Activated T-helper 1 cell treated with anti-CD3 and anti-CD28 coated beads, Interleukin-12 subunit alpha, Interleukin-12 subunit beta, Interleukin-2, Interleukin-4 antibody, amounts not matched to agents 30 ng/mL and 10 ng/mL and 1 ng/mL, durations not matched to agents 14 hours and 24 hours and 36 hours (primary cell): ENCODE results near the gene PFKP. TPM values are rescaled to one million over a fixed set of nuclear protein-coding genes. Genes with fewer than 3 reads are reported as not detected.
"Not testable (repeated sequence)": the region's sequence is repeated elsewhere in the genome, so short reads cannot be mapped to it uniquely, and the experiment has no call there.

Source experiments
- DNase-seq: peaks from one replicate; pipeline ENCODE4 v3.0.0; 2021; ENCODE audit warnings: low spot score
- H3K27ac Mint-ChIP-seq: one replicate; pipeline ENCODE4 v1.8.0; 2021; ENCODE audit warnings: mild to moderate bottlenecking, mixed read lengths
- H3K27me3 Mint-ChIP-seq: one replicate; pipeline ENCODE4 v1.8.0; 2022; ENCODE audit warnings: mild to moderate bottlenecking, moderate library complexity, mixed read lengths; ENCODE audit not compliant: insufficient read depth
- H3K36me3 Mint-ChIP-seq: one replicate; pipeline ENCODE4 v1.8.0; 2021; ENCODE audit warnings: low read depth, mixed read lengths
- H3K4me1 Mint-ChIP-seq: one replicate; pipeline ENCODE4 v1.8.0; 2021; ENCODE audit warnings: low read depth, mixed read lengths
- H3K4me3 Mint-ChIP-seq: one replicate; pipeline ENCODE4 v1.8.0; 2021; ENCODE audit warnings: mild to moderate bottlenecking, moderate library complexity, mixed read lengths
- H3K9me3 Mint-ChIP-seq: one replicate; pipeline ENCODE4 v1.8.0; 2021; ENCODE audit warnings: mixed read lengths
- intact Hi-C: fragments of 100-400 bp; cut with micrococcal nuclease; formaldehyde crosslinking; loops from one replicate; pipeline ENCODE4 v1.15.1; 2024
- total RNA-seq: library from RNA; stranded (reverse); gene quantifications from 2 replicates; pipeline ENCODE4 v1.2.3, GENCODE V29; 2022

Gene PFKP
- total RNA-seq, 1 donor from 2014 or later: 264 TPM

DNA sequence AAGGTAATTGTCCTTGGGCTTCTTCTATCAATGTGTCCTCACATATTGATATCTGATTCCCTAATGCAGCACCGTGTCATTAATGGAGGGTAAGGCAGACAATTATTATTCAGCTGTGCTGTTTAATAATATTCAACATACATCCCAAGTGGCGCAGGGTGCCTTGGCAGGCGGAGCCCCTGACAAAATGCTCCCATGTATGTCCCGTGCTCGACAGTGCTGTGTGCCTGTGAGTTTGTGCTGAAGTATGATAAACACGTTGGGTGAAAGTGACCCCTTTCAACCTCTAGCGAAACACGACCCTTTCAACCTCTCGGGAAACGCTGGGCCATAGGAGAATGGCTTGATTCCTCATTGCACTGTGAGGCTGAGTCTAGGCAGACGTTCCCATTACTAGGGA, 31.3 kb downstream of the PFKP start:
- peaks cover 42% of the 10 kb centered on the region for H3K4me1 Mint-ChIP-seq
- H3K27ac Mint-ChIP-seq: no peak overlapping the region
- no peak for DNase-seq
- H3K4me3 Mint-ChIP-seq: no peak overlapping the region
- intact Hi-C loops: loop anchor here (5.0 to 10.0 kb wide), 4 partner anchors 369 to 1556 kb away; no protein-coding TSS in a partner anchor
- H3K27me3 Mint-ChIP-seq: no peaks in the 10 kb centered on the region
- peaks cover 54% of the 10 kb centered on the region for H3K36me3 Mint-ChIP-seq
- H3K9me3 Mint-ChIP-seq: no peaks in the 10 kb centered on the region

DNA sequence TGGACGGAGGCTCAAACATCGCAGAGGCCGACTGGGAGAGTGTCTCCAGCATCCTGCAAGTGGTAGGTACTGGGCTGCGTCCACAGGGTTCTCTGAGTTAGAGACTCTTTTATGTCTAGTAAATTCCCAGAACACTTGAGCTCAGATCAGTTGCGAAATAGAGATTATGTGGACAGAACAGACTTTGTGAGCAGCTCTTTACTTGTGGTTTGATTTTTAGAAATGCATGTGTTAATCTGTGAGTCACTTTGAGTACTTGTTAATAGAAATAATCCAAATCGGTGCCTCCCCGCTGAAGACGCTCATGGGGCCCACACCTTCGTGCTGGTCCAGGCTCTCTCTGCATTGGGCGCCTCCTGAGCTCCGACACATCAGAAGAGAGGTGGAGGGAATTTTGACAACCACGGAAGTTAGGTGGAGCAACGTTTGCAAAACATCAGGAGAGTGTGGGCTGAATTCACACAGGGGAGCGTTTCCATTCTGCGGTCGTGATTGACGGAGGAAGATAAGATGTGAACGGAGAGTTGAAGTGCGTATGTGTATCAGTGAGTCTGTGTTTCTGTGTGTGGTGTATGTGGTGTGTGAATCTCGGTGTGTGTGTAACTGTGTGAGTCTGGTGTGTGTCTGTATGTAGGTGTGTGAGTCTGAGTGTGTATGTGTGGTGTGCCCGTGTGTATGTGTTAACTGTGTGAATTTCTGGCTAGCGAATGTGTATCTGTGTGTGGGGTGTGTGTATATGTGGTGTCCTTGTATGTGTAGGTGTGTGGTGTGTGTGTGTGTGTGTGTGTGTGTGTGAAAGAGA, 32.1 kb downstream of the PFKP start:
- H3K4me1 Mint-ChIP-seq: peaks cover 34% of the 10 kb centered on the region
- H3K9me3 Mint-ChIP-seq: no peaks in the 10 kb centered on the region
- no peak overlapping the region for H3K4me3 Mint-ChIP-seq
- intact Hi-C loops: loop anchor here (5.0 to 10.0 kb wide), 4 partner anchors 368 to 1555 kb away; no protein-coding TSS in a partner anchor
- peak overlapping the region; percentile 56 for H3K27ac Mint-ChIP-seq
- H3K27me3 Mint-ChIP-seq: no peaks in the 10 kb centered on the region
- no peak for DNase-seq
- peaks cover 53% of the 10 kb centered on the region for H3K36me3 Mint-ChIP-seq

DNA sequence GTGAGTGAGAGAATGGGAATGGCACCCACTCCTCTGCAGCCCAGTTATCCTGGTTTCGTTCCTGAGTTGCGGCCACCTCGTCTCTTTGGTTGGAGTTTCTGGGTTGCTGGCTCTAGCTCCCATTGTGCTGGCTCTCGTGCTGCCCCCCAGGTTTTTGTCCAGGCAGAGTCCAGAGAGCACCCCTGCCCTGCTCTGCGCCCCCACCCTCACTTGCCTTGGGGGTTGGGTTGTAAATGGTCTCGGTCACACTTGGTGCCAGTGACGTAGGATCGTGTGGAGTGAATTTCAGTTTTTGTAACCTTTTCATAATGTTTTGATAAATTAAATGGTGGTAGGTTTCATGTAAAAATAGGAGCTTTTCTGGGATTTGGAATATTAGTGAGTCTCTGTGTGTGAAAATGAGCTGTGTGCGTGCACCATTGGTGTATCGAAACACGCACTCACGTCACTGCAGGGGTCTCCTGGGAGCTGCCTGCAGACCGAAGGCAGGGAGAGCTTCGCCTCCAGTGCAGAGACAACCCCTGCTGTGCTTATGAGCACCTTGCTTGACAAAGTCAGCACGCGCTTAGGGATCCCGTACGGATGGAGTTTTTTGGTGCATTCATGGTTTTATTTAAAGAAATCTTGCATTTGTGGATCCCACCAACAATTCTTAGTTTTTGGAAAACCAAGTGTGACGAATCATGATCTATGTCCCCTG, 32.9 kb downstream of the PFKP start:
- intact Hi-C loops: no loop called here
- Mint-ChIP-seq H3K4me1 (peaks cover 27% of the 10 kb centered on the region), H3K27me3 (no peaks in the 10 kb centered on the region), H3K27ac (peak overlapping the region; percentile 56), H3K4me3 (no peak overlapping the region), H3K9me3 (no peaks in the 10 kb centered on the region), H3K36me3 (peaks cover 52% of the 10 kb centered on the region)
- no peak for DNase-seq

DNA sequence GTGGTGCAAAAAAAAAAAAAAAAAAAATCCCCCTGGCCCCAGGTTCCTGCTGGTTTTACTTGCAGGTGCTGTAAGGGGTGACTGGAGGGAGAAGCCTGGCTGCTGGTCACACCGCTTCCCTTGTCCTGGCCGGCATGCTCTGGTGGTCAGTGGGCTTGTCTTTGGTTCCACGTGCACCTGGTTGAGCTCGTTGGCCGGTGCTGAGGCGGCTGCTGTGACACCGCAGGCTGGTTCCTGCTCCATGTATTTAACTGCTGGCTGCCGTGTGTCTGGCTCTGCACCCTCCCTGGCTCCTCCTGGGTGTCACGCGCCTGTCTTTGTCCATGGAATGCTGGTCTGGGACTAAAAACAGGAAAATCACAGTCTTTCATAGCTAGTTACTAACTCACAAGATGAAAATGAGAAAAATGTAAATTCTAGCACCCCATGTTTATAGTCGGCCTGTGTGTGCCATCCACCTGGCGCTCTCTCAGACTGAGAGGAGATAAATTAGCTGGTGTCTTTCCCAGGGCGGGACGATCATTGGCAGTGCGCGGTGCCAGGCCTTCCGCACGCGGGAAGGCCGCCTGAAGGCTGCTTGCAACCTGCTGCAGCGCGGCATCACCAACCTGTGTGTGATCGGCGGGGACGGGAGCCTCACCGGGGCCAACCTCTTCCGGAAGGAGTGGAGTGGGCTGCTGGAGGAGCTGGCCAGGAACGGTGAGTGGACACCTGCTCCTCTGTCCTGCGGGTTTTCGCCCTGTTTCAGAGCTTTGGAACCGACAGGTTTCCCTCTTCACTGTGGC, 33.7 kb downstream of the PFKP start:
- intact Hi-C loops: no loop called here
- DNase-seq: no peak
- peaks cover 50% of the 10 kb centered on the region for H3K36me3 Mint-ChIP-seq
- no peaks in the 10 kb centered on the region for H3K9me3 Mint-ChIP-seq
- H3K4me1 Mint-ChIP-seq: peaks cover 19% of the 10 kb centered on the region
- no peaks in the 10 kb centered on the region for H3K27me3 Mint-ChIP-seq
- no peak overlapping the region for H3K4me3 Mint-ChIP-seq
- H3K27ac Mint-ChIP-seq: no peak overlapping the region

DNA sequence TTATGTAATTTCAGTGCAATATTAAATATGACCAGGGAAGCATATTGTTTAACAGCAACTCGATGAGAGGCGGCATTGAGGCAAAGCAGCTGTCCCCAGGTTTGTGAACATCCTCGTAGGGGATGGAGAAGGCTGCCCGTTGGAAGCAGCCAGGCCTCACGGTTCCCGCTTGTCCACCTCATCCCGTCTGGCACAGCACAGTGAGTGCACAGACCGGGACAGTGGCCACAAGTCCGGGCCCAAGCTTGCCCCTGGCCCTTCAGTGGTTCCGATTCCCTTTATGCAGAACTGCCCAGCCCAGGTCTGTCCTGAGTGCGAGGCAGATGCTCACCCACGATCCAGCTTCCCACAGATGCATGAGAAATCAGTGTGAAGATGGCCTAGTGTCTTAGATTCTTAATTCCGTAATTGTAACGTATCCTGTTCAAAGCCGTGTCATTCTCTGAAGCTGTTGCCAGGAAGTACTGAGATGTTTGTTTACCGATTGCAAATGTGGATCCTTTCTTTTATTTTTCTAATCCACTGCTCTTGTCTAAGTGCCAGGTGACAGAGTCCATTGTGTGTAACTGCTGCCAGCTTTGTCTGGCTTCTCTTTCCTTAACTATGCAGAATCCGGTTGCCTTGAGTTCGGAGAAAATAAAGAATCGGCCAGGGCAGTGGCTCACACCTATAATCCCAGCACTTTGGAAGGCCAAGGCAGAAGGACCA, 35.5 kb downstream of the PFKP start:
- H3K9me3 Mint-ChIP-seq: no peaks in the 10 kb centered on the region
- H3K4me1 Mint-ChIP-seq: peaks cover 8% of the 10 kb centered on the region
- no peak overlapping the region for H3K27ac Mint-ChIP-seq

DNA sequence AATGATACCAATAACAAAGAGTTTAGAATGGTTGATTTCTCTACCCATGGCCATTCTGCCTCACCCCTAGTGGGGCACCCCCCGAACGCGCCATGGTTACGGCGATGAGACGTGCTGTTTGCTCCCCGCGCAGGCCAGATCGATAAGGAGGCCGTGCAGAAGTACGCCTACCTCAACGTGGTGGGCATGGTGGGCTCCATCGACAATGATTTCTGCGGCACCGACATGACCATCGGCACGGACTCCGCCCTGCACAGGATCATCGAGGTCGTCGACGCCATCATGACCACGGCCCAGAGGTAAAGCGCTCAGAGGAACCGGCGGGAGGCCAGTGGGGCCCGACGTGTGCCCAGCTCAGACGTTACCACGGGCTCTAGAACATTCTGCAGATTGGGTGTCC, 36.3 kb downstream of the PFKP start:
- Mint-ChIP-seq H3K4me1 (peaks cover 8% of the 10 kb centered on the region), H3K4me3 (no peak overlapping the region), H3K36me3 (peaks cover 63% of the 10 kb centered on the region), H3K27ac (no peak overlapping the region), H3K27me3 (no peaks in the 10 kb centered on the region), H3K9me3 (no peaks in the 10 kb centered on the region)
- no peak for DNase-seq
- intact Hi-C loops: no loop called here

More for the DNA sequence above, 35.5 kb downstream of the PFKP start:
- peaks cover 57% of the 10 kb centered on the region for H3K36me3 Mint-ChIP-seq
- DNase-seq: no peak
- no peaks in the 10 kb centered on the region for H3K27me3 Mint-ChIP-seq
- no peak overlapping the region for H3K4me3 Mint-ChIP-seq
- intact Hi-C loops: no loop called here

DNA sequence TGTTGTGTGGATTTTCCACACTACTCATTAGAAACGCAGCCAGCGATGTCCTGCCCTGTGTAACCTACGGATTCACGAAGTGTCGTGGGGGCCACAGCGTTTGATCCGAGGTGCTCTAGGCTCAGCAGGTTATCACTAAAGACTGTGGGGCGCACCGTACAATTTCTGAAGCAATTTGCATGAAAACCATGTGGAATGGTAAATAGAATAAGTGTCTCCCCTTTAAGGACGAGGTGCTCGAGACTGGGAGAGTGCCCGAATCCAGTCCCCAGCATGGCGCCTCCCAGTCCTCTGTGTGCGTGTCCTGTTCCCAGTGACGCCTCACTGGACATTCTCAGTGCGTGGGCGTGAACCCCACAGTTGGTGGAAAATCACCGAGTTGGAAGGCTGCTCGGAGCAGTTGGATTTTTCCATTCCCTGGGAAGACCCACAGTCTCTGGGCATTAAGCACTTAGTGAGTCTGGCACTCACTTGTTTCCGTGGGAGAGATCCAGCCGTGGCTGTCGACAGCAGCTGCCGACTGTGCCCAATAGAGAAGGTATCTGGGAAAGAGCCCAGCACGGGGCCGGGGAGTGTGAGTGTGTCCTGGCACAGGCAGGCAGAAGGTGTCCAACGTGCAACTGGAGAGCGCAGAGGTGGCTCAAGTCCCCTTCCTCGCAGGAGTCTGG, 37.0 kb downstream of the PFKP start:
- no peaks in the 10 kb centered on the region for H3K9me3 Mint-ChIP-seq
- H3K36me3 Mint-ChIP-seq: peaks cover 64% of the 10 kb centered on the region
- H3K27me3 Mint-ChIP-seq: no peaks in the 10 kb centered on the region
- intact Hi-C loops: no loop called here
- DNase-seq: no peak
- no peak overlapping the region for H3K27ac Mint-ChIP-seq
- no peak overlapping the region for H3K4me3 Mint-ChIP-seq
- H3K4me1 Mint-ChIP-seq: peaks cover 6% of the 10 kb centered on the region

DNA sequence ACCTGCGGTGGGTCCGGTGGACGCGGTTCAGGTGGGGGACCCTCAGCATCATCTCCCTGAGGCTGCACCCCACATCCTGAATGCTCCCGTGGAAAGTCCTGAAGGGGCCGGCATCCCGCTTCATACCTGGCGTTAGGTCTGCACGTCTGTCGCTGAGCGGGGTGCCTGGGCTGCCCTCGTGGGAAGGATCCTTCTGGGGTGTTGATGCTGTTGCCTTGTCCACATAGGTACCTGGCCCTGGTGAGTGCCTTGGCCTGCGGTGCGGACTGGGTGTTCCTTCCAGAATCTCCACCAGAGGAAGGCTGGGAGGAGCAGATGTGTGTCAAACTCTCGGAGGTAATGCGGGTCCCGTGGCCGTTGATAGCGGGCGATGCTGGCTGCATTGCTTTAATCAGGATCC, 37.8 kb downstream of the PFKP start:
- DNase-seq: no peak
- Mint-ChIP-seq H3K27ac (no peak overlapping the region), H3K9me3 (no peaks in the 10 kb centered on the region), H3K27me3 (no peaks in the 10 kb centered on the region), H3K4me3 (no peak overlapping the region), H3K36me3 (peaks cover 61% of the 10 kb centered on the region), H3K4me1 (no peaks in the 10 kb centered on the region)
- intact Hi-C loops: no loop called here

DNA sequence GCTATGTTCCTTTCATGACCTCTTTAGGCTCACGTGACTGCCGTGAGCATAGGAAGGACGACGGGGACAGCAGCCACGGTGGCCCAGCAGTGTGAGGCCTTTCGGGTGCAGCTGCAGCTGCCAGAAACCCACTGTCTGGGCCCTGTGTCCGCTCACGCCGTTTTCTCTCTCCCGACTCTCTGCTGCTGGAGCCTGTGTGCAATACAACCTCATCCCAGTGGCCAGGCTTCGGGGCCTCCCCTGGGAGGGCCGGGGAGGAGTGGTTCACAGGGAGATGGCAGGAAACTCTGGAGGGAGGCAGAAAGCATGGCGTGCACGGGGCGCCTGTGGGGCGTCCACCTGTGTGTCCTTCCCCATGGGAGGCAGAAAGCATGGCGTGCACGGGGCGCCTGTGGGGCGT, 38.6 kb downstream of the PFKP start:
- Mint-ChIP-seq H3K9me3 (no peaks in the 10 kb centered on the region), H3K36me3 (peaks cover 62% of the 10 kb centered on the region), H3K27ac (no peak overlapping the region), H3K27me3 (no peaks in the 10 kb centered on the region), H3K4me1 (no peaks in the 10 kb centered on the region), H3K4me3 (no peak overlapping the region)
- intact Hi-C loops: no loop called here
- DNase-seq: no peak

DNA sequence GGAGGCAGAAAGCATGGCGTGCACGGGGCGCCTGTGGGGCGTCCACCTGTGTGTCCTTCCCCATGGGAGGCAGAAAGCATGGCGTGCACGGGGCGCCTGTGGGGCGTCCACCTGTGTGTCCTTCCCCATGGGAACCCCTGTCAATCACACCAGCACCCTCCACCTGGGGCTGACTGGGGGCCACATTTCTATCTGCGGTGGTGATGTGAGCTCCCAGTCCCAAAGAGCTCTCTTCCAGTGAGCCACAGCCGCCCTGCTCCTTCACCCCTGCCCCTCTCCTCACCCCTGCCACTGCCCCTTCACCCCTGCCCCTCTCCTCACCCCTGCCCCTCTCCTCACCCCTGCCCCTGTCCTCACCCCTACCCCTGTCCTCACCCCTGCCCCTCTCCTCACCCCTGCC, 39.0 kb downstream of the PFKP start:
- H3K4me1 Mint-ChIP-seq, H3K4me3 Mint-ChIP-seq, intact Hi-C loops, H3K27me3 Mint-ChIP-seq, H3K9me3 Mint-ChIP-seq, DNase-seq, H3K27ac Mint-ChIP-seq: not testable (repeated sequence)
- peaks cover 60% of the 10 kb centered on the region for H3K36me3 Mint-ChIP-seq

DNA sequence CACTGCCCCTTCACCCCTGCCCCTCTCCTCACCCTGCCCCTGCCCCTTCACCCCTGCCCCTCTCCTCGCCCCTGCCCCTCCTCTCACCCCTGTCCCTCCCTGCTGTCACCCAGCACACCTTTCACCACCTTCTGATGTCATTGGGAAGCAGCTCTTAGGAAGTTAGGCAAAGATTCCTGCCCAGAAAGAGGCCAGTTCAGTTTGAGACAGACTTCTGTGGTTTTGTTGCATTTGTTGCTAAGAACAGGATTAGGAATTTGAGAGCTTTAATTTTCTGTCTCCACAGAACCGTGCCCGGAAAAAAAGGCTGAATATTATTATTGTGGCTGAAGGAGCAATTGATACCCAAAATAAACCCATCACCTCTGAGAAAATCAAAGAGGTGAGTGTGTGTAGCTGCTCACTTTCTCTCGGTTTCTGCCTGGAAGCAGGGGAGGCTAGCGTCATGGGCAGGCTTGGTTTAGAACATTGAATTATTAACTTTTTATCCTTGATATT, 39.6 kb downstream of the PFKP start:
- no peaks in the 10 kb centered on the region for H3K4me1 Mint-ChIP-seq
- no peaks in the 10 kb centered on the region for H3K9me3 Mint-ChIP-seq
- H3K36me3 Mint-ChIP-seq: peaks cover 63% of the 10 kb centered on the region
- no peak for DNase-seq
- H3K27ac Mint-ChIP-seq: no peak overlapping the region
- intact Hi-C loops: no loop called here
- H3K4me3 Mint-ChIP-seq: no peak overlapping the region
- H3K27me3 Mint-ChIP-seq: no peaks in the 10 kb centered on the region

DNA sequence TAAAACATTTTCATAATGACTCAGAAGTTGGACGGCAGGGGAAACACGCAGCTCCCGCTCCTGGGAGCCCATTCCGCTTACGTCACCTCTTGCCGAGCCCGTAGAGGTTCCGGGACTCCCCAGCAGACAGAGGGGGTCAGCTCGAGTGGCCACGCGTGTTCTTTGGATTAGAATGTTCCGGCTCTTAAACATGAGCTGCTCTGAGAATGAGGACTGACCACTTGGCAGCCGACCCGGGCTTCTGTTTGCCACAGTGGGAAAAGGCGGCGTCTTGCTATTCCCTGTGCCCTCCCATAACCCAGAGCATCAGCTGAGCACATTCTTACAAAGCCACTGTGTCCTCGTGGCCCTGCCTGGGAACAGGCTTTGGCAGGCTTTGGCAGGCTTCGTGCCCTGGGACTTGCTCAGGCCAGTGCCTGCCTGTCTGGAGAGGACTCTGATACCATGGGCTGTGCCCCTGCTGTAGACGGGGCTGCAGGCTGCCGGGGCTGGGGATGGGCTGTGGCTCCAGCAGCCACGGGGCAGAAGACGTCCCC, 40.1 kb downstream of the PFKP start:
- no peaks in the 10 kb centered on the region for H3K4me1 Mint-ChIP-seq
- no peak for DNase-seq
- no peaks in the 10 kb centered on the region for H3K27me3 Mint-ChIP-seq
- no peak overlapping the region for H3K4me3 Mint-ChIP-seq
- peaks cover 62% of the 10 kb centered on the region for H3K36me3 Mint-ChIP-seq
- no peak overlapping the region for H3K27ac Mint-ChIP-seq
- intact Hi-C loops: no loop called here
- no peaks in the 10 kb centered on the region for H3K9me3 Mint-ChIP-seq
